HG03139 (cell line): Measurements from ENCODE around the gene SIGMAR1.
"Not testable (repeated sequence)": the region's sequence is repeated elsewhere in the genome, so short reads cannot be mapped to it uniquely, and the experiment has no call there.

Experiments used
- ATAC-seq: cut with Tn5 transposase; IDR thresholded peaks from one replicate; pipeline ENCODE4 v1.9.1; 2021; ENCODE audit not compliant: unreplicated experiment

Gene SIGMAR1

DNA sequence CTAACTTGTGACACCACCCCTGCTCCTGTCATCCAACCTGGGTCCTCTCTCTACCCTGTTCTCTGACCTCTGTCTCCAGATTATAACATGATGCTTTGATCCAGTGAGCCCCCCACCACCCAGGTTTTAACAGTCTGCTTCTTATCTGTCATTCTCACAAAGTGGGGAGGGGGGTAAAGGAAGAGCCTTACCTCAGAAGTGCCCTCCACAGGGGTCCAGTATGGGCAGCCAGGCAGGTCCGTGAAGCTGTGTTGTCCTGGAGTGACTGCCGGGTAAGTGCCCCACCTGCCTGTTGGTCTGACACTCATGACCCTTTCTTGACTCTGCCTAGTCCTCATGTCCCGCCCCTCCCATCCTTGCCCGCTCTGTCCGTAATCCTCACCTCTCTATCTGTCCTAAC, 17.8 kb upstream of the SIGMAR1 start:
- ATAC-seq = no peak

DNA sequence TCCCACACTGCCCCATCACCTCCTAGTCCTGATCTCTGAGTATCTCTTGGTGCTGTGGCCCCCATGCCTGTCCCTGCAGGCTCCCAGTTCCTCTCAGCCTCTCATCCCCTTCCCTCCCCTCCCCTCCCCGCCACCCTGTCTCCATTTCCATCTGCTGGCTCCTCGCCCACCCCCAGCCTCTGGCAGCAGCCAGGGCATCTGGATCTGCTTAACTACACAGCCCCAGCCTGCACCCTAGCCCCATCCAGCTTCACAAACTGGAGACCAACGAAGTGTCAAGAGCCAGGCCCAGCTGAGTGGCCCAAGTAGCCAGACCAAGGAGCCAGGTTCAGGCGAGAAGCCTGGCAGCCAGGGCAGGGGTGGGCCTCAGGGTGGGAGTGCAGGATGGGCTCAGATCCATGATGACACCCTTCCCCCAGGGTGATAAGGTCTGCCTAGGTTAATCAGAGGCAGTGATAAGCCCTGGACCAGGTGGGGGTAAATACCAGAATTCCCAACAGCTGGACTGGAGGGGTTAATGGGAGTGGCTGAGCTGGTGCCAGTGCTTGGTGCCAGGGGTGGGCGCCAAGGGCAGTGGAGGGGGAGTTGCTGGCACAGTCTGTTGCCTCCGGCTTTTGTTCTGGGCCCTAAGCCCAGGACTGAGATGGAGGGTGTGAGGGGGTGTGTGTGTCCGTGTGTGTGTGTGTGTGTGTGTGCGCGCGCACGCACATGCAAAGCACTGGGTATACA, 16.9 kb upstream of the SIGMAR1 start:
- no peak for ATAC-seq

- ATAC-seq = no peak
These were observed 15.8 kb upstream of the SIGMAR1 start for GRCh38 chr9:34653151-34654072.

DNA sequence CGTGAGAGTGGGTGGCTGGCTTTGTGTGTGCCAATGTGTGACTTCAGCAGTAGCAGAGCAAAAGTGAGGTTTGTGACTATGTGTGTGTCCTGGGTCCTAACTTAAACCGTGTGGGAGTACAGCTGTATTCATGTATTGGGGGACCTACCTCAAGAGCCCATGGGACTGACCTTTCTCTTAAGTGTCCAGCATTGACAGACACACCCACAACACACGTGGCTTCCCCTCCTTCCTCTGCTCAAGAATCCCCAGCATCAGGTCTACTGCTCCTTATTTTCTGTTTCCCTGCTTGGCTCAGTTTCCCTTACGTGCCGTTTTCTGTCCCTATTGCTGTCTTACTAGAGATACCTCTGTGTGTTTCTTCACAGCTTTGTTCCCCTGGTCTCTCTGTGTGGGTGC, 15.0 kb upstream of the SIGMAR1 start:
- ATAC-seq = no peak

DNA sequence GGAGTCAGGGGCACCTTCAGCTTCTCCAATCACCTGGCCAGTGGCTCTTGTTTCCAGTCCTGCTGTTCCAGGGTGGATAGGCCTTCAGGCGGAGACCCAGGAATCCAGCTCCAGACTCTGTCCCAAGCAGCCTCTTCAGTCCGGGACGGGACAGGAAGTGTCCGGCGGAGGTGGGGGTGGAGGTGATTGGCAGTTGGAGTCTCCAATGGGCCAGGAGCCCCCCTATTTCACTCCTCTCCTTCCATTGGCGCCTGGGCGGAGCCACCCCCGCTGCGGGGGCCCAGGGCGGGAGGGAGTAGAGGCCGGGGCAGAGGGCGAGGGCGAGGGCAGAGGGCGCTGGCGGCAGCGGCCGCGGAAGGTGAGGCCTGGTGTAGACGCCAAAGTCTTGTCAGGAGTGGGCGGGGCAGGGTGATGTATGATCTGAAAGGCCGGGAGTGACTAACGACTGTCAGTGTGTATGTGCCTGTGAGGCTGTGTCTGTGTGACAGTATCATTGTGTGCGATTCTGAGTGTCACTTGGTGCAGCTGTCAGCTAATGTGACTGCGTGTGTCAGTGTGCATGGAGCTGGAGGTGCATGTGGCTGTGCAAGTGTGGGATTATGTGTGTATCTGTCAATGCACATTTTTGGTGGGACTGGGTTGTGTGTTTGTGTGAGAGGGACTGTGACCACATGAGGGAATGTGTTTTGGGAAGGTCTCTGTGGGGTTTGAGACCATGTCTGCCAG, 14.5 kb upstream of the SIGMAR1 start, which contains the start of gene IL11RA:
Gene IL11RA (plus strand): TSS at position 310 of the 726 bp plus-strand sequence. CDS start 3,033 bp downstream, outside the sequence.
- no peak for ATAC-seq

GRCh38 chr9:34651321-34651720, 13.7 kb upstream of the SIGMAR1 start:
- no peak for ATAC-seq

DNA sequence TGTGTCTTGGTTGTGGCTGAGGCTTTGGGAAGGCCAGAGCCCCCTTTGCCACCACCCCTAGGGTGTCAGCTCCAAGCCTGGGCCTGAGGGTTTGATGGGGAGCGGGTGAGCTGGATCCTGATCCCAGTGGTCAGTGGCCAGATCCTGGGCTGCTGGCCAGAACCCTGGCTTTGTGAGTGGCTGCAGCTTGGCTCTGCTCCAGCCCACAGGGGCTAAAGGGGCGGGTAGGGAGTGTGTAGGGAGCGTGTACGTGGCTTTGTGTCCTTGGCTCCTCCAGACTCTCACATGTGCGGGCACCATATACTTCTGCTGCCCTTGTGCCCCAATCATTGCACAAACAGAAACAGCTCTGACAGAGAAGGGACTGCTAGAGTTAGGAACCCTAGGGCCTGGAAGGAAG, 13.2 kb upstream of the SIGMAR1 start:
- no peak for ATAC-seq

GRCh38 chr9:34648673-34649072, 11.1 kb upstream of the SIGMAR1 start:
- no peak for ATAC-seq

GRCh38 chr9:34647651-34648050, 10.1 kb upstream of the SIGMAR1 start:
- ATAC-seq = no peak

GRCh38 chr9:34647084-34647403, 9.5 kb upstream of the SIGMAR1 start:
- no peak for ATAC-seq

GRCh38 chr9:34646211-34647083, 8.9 kb upstream of the SIGMAR1 start, which contains the start of gene GALT:
GALT (plus strand) TSS chr9:34646675; CDS start chr9:34646705, 30 bp downstream.
- ATAC-seq = peak; percentile 80

GRCh38 chr9:34644766-34645314, 7.3 kb upstream of the SIGMAR1 start:
- no peak for ATAC-seq

DNA sequence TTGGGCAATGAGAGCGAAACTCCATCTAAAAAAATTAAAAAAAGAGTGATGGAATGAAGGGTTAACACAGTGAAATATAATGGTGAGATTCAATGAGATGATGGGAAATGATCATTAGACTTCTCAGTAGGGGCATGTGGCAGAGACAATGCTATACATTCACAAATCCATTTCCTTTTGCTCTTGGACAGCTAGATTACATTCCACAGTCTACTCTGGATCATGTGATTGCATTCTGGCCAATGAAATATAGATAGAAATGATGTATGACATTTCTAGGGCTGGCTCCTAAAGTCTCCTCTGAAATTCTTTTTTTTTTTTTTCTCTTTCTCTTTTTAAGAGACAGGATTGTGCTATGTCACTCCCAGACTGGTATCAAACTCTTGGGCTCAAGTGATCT, 5.1 kb upstream of the SIGMAR1 start:
- no peak for ATAC-seq

DNA sequence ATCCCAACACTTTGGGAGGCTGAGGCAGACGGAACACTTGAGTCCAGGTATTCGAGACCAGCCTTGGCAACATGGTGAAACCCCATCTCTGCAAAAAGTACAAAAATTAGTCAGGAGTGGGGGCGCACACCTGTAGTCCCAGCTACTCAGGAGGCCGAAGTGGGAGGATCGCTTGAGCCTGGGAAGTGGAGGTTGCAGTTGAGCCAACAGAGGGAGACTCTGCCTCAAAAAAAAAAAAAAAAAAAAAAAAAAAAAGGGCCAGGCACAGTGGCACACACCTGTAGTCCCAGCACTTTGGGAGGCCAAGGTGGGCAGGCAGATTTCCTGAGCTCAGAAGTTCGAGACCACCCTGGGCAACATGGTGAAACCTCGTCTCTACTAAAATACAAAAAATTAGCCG, 1.7 kb upstream of the SIGMAR1 start:
- not testable (repeated sequence) for ATAC-seq

DNA sequence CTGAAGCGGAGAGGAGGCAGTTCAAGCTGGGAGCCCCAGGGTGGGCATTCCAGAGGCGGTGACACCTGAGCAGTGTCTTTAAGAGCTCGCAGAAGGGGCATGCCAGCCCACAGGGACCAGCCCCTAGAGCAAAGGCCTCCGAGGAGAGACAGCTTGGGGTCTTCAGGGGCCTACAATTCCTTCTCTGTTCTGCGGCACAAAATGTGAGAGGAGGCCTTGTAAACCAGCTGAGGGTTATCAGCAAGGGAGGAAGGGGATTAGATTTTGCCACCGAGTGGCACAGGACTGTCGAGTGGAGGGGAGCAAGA, 505 bp upstream of the SIGMAR1 start:
- no peak for ATAC-seq

- no peak for ATAC-seq
These were observed 714 bp downstream of the SIGMAR1 start for GRCh38 chr9:34636791-34637355.

- ATAC-seq = no peak
These were observed 2.0 kb downstream of the SIGMAR1 start for GRCh38 chr9:34635556-34635955.

DNA sequence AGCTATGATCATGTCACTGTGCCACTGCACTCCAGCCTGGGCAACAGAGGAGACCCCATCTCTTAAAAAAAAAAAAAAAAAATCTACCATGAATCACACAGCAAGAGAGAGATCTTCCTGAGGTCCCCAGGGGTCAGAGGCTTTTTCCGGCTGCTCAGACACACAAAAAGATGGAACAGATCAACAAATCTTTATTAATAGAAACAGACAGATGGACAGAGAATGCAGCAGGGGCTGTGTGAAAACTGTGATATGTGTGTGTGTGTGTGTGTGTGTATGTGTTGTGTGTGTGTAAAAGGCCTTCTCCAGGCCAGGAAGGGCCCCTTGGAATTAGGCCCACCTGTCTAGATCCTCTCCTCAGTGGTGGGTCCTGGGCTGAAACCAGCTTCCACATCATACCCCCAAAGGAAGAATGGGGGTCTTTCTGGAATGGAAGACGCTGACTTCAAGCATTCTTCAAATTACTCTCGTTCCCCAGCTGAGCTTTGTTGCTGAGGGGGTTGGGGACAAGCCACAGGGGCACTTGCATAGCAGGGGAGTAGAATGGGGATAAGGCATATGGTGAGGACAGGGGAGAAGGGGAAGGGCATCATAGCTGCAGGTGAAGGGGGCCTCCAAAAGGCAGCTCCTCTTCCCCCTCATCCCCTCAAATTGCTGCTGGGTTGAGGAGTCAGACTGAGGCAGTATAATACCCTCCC, 2.9 kb downstream of the SIGMAR1 start:
- no peak for ATAC-seq

DNA sequence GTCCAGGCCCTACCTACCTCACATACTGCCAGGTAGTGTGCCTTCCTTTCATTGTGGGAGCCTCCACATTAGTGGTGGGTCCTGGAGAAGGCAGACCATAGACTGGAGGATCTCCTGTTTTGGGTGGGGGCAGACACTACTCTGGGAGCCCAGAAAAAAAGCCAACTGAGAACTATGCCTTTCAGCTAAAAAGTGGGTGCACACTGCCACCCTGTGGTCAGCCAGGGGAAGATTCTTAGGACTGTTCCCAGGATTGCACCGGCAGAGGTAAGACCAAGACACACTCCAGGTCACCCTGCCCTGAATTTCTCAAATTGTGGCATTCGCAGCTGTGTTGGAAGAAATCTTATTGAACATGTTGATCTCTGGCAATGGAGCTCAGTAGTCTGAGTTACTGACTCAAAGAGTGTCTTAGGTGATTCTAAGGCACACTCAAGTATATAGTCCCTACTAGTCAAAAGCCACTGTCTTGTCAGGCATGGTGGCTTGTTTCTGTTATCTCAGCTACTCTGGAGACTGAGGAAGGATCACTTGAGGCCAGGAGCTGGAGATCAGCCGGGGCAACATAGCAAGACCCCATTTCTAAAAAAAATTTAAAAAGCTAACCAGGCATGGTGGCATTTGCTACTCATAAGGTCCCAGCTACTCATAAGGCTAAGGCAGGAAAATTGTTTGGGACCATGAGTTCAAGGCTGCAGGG, 3.6 kb downstream of the SIGMAR1 start:
- no peak for ATAC-seq
